Right hindlimb (tissue), 1 donor: ENCODE results near the gene PRDX5.

Experiments
- DNase-seq: peaks from one replicate; pipeline ENCODE4 v3.0.0-alpha.2; 2018

Gene PRDX5

GRCh38 chr11:64367931-64368672 is 50.2 kb downstream of the PRDX5 start:
- no peak for DNase-seq

GRCh38 chr11:64368673-64369074 is 50.8 kb downstream of the PRDX5 start:
- no peak for DNase-seq

- no peak for DNase-seq
These were observed 51.8 kb downstream of the PRDX5 start for GRCh38 chr11:64369440-64370421.

- DNase-seq = no peak
These were observed 53.3 kb downstream of the PRDX5 start for GRCh38 chr11:64371201-64371600.
